Tibial artery (tissue), 4 donors: ENCODE measurements around the gene UNC93A.
"Not testable (repeated sequence)": the region's sequence is repeated elsewhere in the genome, so short reads cannot be mapped to it uniquely, and the experiment has no call there.

ENCODE experiments used
- DNase-seq, 2 donors: peaks; one replicate each; pipeline ENCODE4 v3.0.0-alpha.2; 2019
- H3K27ac ChIP-seq, 2 donors: fragments of 200-600 bp; sonication (generic) in 1 of 2; 1 replicate in 1 of 2; 2 replicates in 1 of 2; pipeline ENCODE4 v1.5.1; 2018 to 2019; ENCODE audit warnings: mild to moderate bottlenecking in 1 of 2
- H3K27me3 ChIP-seq, 2 donors: fragments of 200-600 bp; sonication (generic) in 1 of 2; one replicate each; pipeline versions ENCODE4 v1.5.1 to v1.6.0; 2016 to 2019
- H3K36me3 ChIP-seq, 3 donors: fragments of 200-600 bp; sonication (generic) in 2 of 3; one replicate each; pipeline ENCODE4 v1.5.1; 2016 to 2019; ENCODE audit warnings: mild to moderate bottlenecking in 2 of 3
- H3K4me1 ChIP-seq, 4 donors: fragments of 200-600 bp; sonication (generic) in 2 of 4; 1 replicate in 3 of 4; 2 replicates in 1 of 4; pipeline ENCODE4 v1.5.1; 2016 to 2019
- H3K4me3 ChIP-seq, 2 donors: fragments of 200-600 bp; sonication (generic) in 1 of 2; 1 replicate in 1 of 2; 2 replicates in 1 of 2; pipeline ENCODE4 v1.5.1; 2018 to 2019; ENCODE audit warnings: mild to moderate bottlenecking in 2 of 2
- H3K9me3 ChIP-seq, 3 donors: fragments of 200-600 bp; sonication (generic) in 1 of 3; one replicate each; pipeline ENCODE4 v1.5.1; 2016 to 2019
- CTCF ChIP-seq, 2 experiments: fragments of 200-600 bp in 1 of 2; fragments of 450-650 bp in 1 of 2; IDR thresholded peaks; one replicate each; pipeline ENCODE4 v1.5.1; 2017 to 2019; ENCODE audit warnings: antibody characterized with exemption in 2 of 2, mild to moderate bottlenecking in 1 of 2, moderate library complexity in 1 of 2
- intact Hi-C: fragments of 100-400 bp; cut with DNase I; formaldehyde crosslinking; loops from one replicate; pipeline ENCODE4 v1.15.0; 2023; ENCODE audit warnings: low total_unique reads

UNC93A gene

DNA sequence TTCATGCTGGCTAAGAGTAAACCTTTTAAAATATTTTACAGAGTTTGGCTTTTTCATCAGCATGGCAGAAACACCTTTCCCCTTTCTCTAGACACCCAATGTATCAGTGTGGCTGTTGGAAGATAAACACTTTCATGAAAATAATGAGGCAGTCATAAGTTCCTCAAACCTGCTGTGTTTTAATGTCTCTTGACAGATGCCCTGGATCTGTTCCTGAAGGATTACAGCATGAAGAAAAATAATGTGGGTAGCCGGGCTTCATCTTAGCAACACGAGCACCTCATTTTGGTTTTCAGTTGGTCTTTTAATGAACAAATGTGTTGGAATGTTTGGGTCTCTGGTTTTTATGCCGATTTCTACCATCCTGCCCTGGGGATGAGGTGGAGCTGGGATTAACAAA is 45.5 kb upstream of the UNC93A start:
- Histone ChIP-seq H3K4me3 (no peak overlapping the region), H3K9me3 (no peaks in the 10 kb centered on the region), H3K27me3 (peaks cover 0 to 3% of the 10 kb centered on the region in 2 donors), H3K36me3 (no peaks in the 10 kb centered on the region), H3K27ac (no peak overlapping the region), H3K4me1 (no peaks in the 10 kb centered on the region)
- TF ChIP-seq CTCF (IDR thresholded peaks at IDR 0.05): no peak
- DNase-seq: no peak
- intact Hi-C loops: no loop called here

- Histone ChIP-seq H3K4me1 (no peaks in the 10 kb centered on the region), H3K9me3 (no peaks in the 10 kb centered on the region), H3K27me3 (peaks cover 0 to 3% of the 10 kb centered on the region in 2 donors), H3K4me3 (no peak overlapping the region), H3K27ac (no peak overlapping the region), H3K36me3 (no peaks in the 10 kb centered on the region)
- intact Hi-C loops: no loop called here
- no peak for DNase-seq
- TF ChIP-seq CTCF (IDR thresholded peaks at IDR 0.05): no peak
Observed at GRCh38 chr6:167247814-167248595, 43.1 kb upstream of the UNC93A start.

GRCh38 chr6:167248878-167249455 is 42.1 kb upstream of the UNC93A start:
- intact Hi-C loops, H3K9me3 ChIP-seq, H3K36me3 ChIP-seq, H3K27ac ChIP-seq, H3K4me1 ChIP-seq, H3K4me3 ChIP-seq, H3K27me3 ChIP-seq, DNase-seq: not testable (repeated sequence)

- Histone ChIP-seq H3K27me3 (peaks cover 0 to 3% of the 10 kb centered on the region in 2 donors), H3K9me3 (no peaks in the 10 kb centered on the region), H3K27ac (no peak overlapping the region), H3K4me1 (no peaks in the 10 kb centered on the region), H3K4me3 (no peak overlapping the region), H3K36me3 (no peaks in the 10 kb centered on the region)
- intact Hi-C loops: no loop called here
- DNase-seq: no peak
- TF ChIP-seq CTCF (IDR thresholded peaks at IDR 0.05): no peak
Observed at GRCh38 chr6:167252271-167252670, 38.8 kb upstream of the UNC93A start.

DNA sequence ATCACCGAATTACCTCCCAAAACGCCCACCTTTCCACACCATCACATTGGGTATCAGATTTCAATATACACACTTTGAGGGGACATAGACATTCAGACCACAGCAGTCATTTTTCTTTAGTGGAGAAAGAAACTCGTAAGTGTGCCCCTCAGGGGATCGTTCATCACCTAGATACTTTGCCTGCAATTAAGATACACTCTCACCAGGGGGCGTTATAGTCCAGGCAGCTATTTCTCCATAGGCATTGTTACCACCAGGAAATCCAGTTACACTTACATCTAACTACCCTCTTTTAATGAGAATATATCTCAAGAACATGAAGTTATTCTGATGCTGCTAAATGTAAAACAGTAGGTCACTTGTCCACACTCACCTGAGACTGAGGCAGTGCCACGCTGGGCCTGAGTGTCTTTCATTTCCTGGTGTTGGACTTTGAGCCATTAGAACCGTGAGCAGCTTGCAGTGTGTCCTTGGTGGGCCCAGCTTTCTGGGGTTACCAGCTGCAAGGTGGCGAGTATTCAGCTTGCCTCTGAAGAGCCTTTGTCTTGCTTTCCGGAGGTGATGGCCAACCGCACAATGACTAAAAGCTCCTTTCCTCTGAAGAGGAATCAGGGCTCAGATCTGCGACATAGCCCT is 35.1 kb upstream of the UNC93A start:
- no peak for DNase-seq
- TF ChIP-seq CTCF (IDR thresholded peaks at IDR 0.05): no peak
- Histone ChIP-seq H3K27me3 (no peaks in the 10 kb centered on the region), H3K4me1 (no peaks in the 10 kb centered on the region), H3K27ac (no peak overlapping the region), H3K9me3 (peaks cover 0 to 6% (median 0%) of the 10 kb centered on the region in 3 donors), H3K36me3 (no peaks in the 10 kb centered on the region), H3K4me3 (no peak overlapping the region)
- intact Hi-C loops: no loop called here

DNA sequence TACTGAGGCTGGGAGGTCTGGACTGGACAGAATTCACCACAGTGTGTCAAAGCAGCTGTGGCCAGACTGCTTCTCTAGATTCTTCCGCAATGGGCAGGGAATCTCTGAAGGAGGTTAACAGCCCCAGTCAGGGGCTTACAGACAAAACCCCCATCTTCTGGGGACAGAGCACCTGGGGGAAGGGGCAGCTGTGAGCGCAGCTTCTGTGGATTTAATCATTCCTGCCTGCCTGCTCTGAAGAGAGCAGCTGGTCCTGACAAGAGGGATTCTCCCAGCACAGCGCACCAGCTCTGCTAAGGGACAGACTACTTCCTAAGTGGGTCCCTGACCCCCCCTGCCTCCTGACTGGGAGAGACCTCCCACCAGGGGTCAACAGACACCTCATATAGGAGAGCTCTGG is 32.5 kb upstream of the UNC93A start:
- H3K4me1 ChIP-seq: no peaks in the 10 kb centered on the region
- intact Hi-C loops: no loop called here
- no peak overlapping the region for H3K27ac ChIP-seq
- H3K27me3 ChIP-seq: no peaks in the 10 kb centered on the region
- TF ChIP-seq CTCF (IDR thresholded peaks at IDR 0.05): no peak
- no peaks in the 10 kb centered on the region for H3K36me3 ChIP-seq
- H3K9me3 ChIP-seq: peaks cover 0 to 6% (median 0%) of the 10 kb centered on the region in 3 donors
- H3K4me3 ChIP-seq: no peak overlapping the region
- no peak for DNase-seq

DNA sequence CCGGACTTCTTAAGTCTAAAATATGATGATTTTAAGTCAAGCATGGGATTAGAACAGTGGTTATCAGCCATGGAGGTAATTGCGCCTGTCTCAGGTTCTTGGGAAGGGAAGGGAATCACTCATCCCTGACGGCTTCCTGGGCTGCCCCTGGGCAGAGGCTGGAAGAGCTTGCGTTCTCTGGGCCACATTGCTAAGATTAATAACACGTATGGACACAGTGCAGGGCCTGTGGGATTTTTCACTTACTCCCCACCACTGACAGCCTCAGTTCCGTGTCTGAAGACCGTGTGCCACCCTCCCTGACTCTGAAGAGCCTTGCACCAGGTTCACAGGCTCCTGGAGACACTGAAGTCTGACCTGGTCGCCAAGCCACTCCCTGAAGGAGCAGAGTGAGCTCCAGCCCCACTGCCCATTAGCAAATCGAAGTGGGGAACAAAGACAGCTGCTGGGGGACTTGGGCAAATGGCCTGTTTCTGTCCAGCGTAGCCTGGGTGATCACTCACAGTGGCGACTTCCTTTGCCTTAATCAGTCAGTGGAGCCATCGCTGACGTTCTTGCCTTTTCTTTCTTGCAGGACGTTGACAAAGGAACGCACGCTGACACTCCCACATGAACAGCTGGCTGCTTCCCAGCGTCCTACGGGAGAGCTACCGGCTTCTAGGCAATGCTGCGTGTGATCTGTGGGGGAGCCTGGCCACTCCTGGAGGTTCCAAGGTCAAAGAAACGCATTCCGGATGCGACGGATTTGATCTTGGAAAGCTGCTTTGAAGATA is 24.9 kb upstream of the UNC93A start:
- peaks cover 0 to 13% of the 10 kb centered on the region in 2 donors for H3K27me3 ChIP-seq
- H3K36me3 ChIP-seq, H3K4me3 ChIP-seq, H3K27ac ChIP-seq, DNase-seq, H3K9me3 ChIP-seq, H3K4me1 ChIP-seq, intact Hi-C loops: not testable (repeated sequence)
